Epidermal melanocyte (primary cell): Measurements from ENCODE around the gene LRGUK.
"Not testable (repeated sequence)": the region's sequence is repeated elsewhere in the genome, so short reads cannot be mapped to it uniquely, and the experiment has no call there.

Experiments
- DNase-seq: peaks from one replicate; pipeline ENCODE4 v3.0.0; 2011; ENCODE audit warnings: low spot score; ENCODE audit not compliant: insufficient read length

LRGUK gene

GRCh38 chr7:134126966-134127848 is at the start of gene LRGUK:
Gene LRGUK, plus strand, starts transcription at chr7:134127340. Its CDS starts 28 bp downstream, at chr7:134127368.
- DNase-seq: peak; percentile 61

- not testable (repeated sequence) for DNase-seq
Measured at GRCh38 chr7:134077560-134077959, 49.6 kb upstream of the LRGUK start.

- no peak for DNase-seq
Measured at GRCh38 chr7:134078991-134079390, 48.1 kb upstream of the LRGUK start.

GRCh38 chr7:134081695-134082094 is 45.4 kb upstream of the LRGUK start:
- DNase-seq: no peak

GRCh38 chr7:134083766-134084487 is 43.2 kb upstream of the LRGUK start:
- no peak for DNase-seq

GRCh38 chr7:134084488-134085144 is 42.5 kb upstream of the LRGUK start:
- DNase-seq: no peak

- DNase-seq: no peak
Measured at GRCh38 chr7:134085311-134085710, 41.8 kb upstream of the LRGUK start.

GRCh38 chr7:134086998-134087735 is 40.0 kb upstream of the LRGUK start:
- DNase-seq: no peak

GRCh38 chr7:134088199-134088598 is 38.9 kb upstream of the LRGUK start:
- DNase-seq: no peak

- DNase-seq: no peak
Measured at GRCh38 chr7:134089446-134089845, 37.7 kb upstream of the LRGUK start.

- no peak for DNase-seq
Measured at GRCh38 chr7:134098072-134098471, 29.1 kb upstream of the LRGUK start.

GRCh38 chr7:134101716-134102115 is 25.4 kb upstream of the LRGUK start:
- DNase-seq: no peak

- no peak for DNase-seq
Measured at GRCh38 chr7:134104166-134104565, 23.0 kb upstream of the LRGUK start.

- DNase-seq: no peak
Measured at GRCh38 chr7:134105841-134106240, 21.3 kb upstream of the LRGUK start.

GRCh38 chr7:134108802-134109201 is 18.3 kb upstream of the LRGUK start:
- DNase-seq: no peak

GRCh38 chr7:134113655-134114054 is 13.5 kb upstream of the LRGUK start:
- DNase-seq: no peak

GRCh38 chr7:134114992-134115391 is 12.1 kb upstream of the LRGUK start:
- DNase-seq: no peak

GRCh38 chr7:134120405-134120804 is 6.7 kb upstream of the LRGUK start:
- DNase-seq: no peak

GRCh38 chr7:134121632-134122139 is 5.5 kb upstream of the LRGUK start:
- no peak for DNase-seq

- DNase-seq: no peak
Measured at GRCh38 chr7:134122980-134123379, 4.2 kb upstream of the LRGUK start.

- DNase-seq: no peak
Measured at GRCh38 chr7:134126146-134126545, 994 bp upstream of the LRGUK start.
